ENCODE data around the gene ARFGAP1.
"Not testable (repeated sequence)": the region's sequence is repeated elsewhere in the genome, so short reads cannot be mapped to it uniquely, and the experiment has no call there.

The ARFGAP1 gene

DNA sequence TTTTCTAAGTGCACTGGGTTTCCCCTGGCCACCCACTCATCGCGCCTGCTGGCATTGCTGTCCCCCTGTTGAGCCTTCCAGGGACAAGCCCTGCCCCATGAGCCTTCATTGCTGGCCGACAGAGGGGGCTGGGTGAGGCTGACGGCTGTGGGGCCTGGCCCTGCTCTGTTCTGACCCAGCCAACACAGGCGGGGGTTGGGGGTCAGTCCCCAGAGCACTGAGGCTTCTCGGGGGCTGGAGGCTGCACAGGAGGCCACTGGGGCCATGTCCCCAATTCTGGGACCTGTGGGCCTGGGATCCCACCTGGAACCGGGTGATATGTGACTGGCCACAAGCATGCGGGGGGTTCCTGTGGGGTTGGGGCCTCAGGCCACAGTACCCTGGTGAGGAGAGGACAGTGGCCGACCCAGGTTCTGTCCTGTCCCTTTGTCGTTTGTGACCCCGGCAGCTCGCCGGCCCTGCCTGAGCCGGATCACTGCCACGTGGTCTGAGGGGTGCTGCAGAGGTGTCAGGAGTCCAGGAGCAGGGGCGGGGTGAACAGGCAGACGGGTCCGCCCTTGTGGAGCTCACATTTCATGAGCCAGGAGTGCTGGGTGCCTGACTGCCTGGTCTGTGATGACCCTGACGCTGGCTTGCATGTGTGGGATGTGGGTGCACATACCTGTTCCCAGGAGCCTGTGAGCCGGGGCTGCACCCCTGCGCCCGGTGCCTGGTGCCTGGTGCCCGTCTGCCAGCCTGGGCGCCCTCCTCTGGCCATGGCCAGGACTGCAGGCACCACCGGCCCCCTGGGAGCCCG is 18.3 kb downstream of the ARFGAP1 start:
- peak; percentile 58 for DNase-seq (ENCODE audit: low read depth)

DNA sequence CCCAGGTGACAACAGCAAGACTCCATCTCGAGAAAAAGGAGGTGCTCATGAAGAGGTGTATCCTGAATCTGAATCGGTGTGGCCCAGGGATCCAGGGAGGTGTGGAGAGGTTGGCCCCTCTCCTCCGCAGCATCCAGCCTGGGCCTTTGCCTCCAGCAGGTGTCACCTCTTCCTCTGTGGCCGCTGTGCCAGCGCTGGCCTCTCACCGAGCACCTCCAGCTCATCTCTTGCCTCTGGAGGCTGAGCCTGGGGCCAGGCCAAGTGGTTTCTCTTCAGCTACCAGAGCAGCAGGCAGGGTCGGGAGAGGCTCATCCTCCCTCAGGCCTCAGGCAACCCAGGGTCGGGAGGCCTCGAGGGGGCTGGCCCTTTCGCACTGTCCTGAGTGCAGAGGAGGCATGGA is 19.2 kb downstream of the ARFGAP1 start:
- DNase-seq (ENCODE audit: low read depth) = no peak

DNA sequence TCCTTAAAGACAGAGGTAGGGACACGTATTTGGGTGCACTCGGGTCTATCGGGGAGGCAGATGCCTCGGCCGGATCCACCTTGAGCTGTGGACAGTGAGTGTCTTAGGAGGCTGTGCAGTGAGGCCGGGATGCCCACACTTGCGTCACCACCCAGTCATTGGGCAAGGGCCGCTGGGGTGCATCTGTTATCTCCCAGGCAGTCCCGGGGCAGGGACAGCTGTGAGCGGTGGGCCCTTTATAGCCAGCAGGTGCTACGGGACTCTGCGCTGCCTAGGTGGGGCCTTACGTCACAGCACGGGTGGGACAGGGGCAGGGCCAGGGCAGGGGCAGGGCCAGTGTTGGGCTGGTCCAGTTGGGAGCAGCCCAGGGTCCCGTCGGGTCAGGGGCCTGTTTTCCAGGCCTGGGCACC is 19.7 kb downstream of the ARFGAP1 start:
- no peak for DNase-seq (ENCODE audit: low read depth)

DNA sequence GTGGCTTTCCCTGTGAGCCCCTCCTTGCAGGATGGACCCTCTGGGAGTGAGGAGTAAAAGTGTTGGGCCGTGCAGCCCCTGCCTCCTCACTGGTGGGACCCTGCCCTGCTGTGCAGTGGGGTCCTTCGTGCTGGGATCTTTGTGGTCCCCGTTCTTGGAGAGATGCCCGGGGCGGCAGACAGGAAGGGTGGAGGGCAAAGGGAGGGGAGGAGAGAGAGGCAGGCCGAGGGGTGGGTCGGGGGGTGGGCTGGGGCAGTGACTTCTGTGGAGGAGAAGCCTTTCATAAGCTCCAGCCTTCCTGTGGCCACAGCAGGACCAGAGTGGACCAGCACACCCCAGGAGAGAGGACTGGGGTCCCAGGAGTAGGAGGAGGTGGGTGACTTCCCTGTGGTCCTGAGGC is 20.3 kb downstream of the ARFGAP1 start, which contains the start of gene COL20A1:
TSS of gene COL20A1 (plus strand) at position 283 of the 400 bp plus-strand sequence. CDS start 1,922 bp downstream, outside the sequence.
- DNase-seq (ENCODE audit: low read depth) = no peak

DNA sequence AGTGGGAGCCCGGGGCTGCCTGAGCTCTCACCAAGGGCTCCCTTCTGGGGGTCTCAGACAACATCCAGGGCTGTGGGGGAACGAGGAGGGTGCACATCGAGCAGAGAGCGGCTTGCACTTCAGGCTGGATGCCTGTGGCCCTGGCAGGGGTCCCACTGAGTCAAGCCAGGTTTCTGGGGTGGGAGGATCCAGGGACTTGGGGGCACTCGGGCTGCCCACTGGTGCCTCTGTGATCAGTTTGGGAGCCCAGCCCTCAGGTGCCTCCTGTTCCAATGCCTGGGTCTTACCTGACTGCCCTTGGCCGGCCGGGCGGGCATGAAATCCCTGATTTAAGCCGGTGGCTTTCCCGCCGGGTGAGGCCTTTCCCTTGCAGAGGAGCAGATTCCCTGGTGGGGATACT is 20.8 kb downstream of the ARFGAP1 start:
- DNase-seq (ENCODE audit: low read depth) = no peak

DNA sequence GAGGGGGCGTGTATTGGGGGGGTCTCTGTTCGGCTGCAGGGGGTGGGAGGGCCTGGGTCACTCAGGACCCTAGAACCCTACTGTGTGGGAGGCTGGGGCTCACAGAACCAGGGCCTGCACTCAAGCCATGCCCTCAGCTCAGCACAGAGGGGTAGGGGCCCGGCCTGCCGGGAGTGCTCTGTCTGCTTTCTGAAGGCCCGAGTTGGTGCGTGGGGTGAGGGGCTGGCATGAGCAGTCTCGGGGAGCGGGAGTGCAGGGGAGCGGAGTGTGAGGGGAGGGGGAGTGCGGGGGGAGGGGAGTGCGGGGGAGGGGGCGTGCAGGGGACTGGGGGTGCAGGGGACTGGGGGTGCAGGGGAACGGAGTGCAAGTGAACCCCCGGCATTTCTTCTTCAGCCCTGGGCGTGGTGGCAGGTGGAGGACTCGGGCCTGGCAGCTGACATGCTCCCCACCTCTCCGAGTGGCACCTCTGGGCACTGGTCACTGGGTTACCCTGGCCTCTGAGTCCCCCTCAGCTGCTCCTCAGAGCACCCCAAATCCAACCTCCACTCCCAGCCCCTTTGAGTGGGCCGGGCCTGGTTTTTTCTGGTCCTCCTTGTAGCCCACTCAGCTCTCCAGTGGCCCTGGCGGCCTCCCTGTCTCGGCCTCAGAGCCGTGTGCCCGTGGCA is 21.4 kb downstream of the ARFGAP1 start:
- no peak for DNase-seq (ENCODE audit: low read depth)

DNA sequence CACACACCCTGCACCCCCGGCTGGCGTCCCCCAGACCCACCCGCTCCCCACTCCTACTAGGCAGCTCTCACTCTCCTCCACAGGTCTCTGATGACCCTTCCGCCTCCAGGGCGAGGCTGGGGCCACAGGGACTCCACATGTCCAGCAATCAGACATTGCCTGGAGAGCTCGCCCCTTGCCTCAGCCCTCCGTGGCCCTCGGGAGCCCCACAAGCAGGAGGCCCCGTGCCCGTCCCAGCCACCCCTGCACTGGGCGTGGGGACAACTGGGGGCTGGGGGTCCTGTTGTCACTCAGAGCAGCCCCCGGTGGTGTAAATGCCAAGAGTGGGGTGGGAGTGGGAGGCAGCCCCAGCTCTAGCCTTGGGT is 21.9 kb downstream of the ARFGAP1 start:
- no peak for DNase-seq (ENCODE audit: low read depth)

DNA sequence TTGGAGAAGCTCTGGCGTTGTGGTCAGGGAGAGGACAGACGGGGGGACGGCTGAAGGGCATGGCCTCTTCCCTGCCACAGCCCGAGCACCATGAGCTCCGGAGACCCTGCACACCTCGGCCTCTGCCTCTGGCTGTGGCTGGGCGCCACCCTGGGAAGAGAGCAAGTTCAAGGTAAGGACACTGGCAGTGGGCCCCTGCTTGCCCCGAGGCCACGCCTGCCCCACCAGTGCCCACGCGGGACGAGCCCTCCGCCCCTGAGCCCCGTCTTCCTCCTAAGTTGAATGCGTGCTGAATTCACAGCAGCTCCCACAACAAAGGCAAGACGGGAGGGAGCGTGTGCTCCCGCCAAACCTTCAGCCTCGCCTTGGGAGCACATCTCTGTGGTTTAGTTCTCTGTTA is 22.4 kb downstream of the ARFGAP1 start:
- no peak for DNase-seq (ENCODE audit: low read depth)

DNA sequence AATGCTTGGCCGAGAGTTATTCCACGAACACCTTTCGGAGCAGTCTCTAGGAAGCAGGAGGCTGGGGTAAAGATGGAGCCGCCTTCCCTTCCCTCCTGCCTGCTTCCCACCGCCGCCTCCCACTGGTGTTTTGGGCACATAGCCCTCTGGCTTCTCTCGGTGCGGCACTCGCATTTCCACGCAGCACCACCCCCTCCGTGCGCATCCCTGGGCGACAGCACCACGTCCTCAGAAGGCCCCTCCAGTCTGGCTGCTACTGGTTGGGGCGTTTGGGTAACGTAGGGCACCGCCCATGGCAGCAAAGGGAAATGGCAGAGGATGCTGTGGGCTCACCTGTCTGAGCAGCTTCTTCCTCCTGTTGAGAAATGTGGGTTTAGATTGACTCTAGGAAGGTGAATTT is 22.8 kb downstream of the ARFGAP1 start:
- no peak for DNase-seq (ENCODE audit: low read depth)

DNA sequence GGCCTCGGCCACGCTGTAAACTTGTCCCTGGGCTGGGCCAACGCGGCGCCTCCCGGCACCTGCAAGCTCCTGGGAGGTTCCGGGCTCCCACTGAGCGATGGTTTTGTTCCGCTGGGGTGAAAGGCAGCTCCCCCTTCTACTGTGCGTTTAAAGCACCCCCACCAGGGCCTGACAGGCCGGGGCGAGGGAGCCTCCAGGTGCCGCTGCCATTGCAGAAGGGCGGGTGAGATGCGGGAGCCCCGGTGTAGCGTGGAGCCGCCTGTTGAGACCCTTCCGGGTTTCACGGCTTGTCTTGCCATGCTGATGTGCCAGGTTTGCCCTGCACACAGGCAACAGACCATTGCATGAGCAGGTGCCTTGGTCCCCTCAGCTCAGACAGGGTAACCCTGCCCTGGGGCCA is 23.2 kb downstream of the ARFGAP1 start:
- no peak for DNase-seq (ENCODE audit: low read depth)

DNA sequence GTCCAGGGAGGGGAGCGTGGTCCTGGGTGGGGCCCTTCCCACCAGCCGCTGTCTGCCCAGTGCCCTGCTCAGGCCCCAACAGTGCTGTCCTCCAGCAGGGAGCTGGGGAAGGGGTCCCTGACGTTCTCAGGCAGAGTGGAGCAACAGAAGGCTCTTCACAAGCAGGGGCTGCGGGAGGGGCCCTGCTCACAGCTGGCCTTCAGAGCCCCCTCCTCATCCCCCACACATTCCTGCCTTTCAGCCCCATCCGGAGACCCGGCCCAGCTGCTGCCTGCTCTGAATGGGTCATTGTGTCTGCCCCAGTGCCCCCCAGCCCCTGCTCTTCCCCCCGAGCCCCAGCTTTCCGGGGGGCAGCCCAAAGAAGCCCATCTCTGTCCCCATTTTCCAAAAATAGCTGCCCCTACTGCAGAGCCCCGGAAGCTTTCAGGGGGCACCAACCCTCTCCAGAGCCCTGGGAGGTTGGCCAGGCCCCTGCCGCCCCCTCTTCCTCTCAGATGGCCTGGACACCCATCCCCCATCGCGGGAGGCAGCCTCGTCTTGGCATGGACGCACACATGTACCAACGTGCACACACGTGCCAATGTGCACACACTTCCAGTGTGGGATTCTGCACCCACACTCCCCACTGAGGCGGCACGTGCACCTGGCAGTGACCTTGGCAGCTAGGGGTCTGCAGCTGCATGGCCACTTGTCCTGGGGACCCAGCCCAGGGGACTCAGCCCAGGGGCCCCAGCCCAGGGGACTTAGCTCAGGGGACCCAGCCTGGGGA is 24.1 kb downstream of the ARFGAP1 start:
- DNase-seq (ENCODE audit: low read depth) = no peak

DNA sequence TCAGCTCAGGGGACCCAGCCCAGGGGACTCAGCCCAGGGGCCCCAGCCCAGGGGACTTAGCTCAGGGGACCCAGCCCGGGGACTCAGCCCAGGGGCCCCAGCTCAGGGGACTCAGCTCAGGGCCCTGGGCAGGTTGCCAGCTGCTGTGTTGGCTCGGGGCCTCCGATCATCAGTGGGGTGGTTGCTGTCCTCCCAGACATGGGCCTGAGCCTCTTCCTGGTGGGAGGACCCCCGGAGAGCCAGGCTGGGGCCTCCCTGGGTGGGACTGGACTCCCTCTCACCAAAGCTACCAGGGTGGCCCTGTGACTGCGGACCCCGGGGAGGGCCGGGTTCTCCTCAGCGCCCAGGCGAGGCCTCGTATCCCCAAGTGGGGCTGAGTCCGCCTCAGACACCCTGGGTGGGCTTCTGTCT is 24.8 kb downstream of the ARFGAP1 start:
- DNase-seq (ENCODE audit: low read depth) = no peak

DNA sequence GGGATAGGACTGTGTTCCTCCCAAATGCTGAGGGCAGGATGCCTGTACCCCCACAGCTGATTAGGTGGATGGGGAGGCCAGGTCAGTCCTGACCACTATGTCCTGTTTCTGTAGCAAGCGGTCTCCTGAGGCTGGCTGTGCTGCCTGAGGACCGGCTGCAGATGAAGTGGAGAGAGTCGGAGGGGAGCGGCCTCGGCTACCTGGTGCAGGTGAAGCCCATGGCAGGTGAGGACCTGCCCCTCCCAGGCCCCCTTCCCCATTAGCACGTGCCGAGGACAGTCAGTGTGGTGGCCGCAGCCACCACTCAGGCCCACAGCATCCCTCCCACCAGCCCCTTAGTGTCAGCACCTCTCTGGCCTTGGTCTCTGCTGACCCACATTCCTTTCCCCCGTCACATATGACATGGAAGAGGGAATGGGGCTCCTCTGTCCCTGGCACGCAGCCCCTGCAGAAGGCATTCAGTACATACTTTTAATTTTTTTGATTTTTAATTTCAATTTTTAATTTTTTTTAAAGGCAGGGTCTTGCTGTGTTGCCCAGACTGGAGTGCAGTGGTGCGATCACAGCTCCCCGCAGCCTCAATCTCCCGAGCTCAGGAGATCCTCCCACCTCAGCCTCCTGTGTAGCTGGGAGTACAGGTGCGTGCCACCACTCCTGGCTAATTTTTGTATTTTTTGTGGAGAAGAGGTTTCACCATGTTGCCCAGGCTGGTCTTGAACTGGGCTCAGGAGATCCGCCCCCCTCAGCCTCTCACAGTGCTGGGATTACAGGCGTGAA is 25.4 kb downstream of the ARFGAP1 start:
- no peak for DNase-seq (ENCODE audit: low read depth)

DNA sequence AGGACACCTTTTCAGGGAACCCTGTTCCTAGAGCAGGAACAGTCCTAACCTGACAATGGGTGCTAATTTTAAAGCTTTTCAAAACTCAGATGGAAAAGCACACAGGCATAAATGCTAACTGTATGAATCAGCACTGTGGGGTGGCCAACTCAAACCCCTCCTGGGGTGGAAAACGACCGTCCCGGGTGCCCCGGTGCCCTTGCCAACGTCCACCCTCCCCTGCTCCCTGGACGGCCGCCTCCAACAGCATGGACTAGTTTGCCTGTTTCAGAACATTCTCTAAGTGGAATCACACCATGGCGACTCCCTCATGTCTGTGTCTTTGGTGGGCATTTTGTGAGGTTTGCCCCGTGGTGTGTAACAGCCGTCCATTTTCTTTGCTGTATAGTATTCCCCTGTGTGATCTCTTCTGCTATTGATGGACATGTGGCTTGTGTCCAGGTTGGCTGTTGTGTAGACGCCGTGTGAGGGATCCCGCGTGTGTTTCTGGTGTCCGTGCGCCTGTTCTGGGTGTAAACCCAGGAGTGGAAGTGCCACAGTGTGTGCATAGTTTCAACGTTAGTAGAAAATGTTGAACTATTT is 26.2 kb downstream of the ARFGAP1 start:
- no peak for DNase-seq (ENCODE audit: low read depth)

DNA sequence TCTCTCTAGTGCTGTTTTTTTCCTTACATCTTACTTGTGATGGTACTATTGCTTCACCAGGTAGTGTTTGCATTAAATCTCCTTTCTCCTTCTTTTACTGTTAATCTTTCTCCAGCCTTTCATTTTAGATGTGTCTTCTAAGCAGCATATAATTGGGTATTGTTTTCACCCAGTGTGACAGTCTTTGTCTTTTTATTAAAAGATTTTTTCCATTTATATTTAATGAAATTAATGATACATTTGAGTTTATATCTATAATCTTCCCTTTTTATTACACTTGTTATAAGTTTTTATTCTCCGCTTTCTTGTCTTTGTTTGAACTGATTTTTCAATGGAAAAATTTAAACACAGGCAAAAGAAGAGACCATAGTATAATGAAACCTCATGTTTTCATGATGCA is 29.1 kb downstream of the ARFGAP1 start:
- no peak for DNase-seq (ENCODE audit: low read depth)

DNA sequence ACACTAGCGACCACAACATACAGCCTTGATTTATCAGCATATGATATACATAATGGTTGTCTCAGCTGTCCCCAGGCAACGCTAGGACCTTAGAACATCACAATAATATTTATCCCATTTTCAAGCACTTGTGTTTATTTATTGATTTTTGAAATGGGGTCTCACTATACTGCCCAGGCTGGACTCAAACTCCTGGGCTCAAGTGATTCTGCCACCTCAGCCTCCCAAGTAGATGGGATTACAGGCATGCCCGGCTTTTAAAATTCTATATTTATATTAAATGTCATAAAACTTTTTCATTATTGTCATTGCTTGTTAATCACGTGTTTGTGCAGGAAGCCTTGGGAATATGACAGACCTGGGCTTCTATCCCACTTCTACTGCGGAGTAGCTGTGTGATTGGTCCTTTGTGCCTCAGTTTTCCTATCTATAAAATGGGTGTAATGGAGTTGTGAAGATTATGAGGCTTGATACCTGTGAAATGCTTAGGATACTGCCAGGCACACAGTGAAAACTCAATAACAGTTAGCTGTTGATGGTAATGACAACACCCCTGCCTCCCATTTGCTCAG is 30.6 kb downstream of the ARFGAP1 start:
- DNase-seq (ENCODE audit: low read depth) = no peak

DNA sequence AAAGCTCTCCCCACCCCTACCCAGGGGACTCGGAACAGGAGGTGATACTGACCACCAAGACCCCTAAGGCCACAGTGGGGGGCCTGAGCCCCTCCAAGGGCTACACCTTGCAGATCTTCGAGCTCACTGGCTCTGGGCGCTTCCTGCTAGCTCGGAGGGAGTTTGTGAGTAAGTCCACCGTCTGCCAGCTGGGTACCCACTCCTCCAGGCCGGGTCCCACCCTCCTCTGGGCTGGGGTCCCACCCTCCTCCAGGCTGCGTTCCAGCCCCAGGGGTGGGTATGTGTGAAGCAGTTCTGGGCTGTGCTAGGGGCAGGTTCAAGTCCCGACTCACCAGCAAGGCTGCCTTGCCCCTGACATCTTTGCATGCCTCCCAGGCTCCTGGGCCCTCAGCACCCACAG is 32.8 kb downstream of the ARFGAP1 start:
- no peak for DNase-seq (ENCODE audit: low read depth)

DNA sequence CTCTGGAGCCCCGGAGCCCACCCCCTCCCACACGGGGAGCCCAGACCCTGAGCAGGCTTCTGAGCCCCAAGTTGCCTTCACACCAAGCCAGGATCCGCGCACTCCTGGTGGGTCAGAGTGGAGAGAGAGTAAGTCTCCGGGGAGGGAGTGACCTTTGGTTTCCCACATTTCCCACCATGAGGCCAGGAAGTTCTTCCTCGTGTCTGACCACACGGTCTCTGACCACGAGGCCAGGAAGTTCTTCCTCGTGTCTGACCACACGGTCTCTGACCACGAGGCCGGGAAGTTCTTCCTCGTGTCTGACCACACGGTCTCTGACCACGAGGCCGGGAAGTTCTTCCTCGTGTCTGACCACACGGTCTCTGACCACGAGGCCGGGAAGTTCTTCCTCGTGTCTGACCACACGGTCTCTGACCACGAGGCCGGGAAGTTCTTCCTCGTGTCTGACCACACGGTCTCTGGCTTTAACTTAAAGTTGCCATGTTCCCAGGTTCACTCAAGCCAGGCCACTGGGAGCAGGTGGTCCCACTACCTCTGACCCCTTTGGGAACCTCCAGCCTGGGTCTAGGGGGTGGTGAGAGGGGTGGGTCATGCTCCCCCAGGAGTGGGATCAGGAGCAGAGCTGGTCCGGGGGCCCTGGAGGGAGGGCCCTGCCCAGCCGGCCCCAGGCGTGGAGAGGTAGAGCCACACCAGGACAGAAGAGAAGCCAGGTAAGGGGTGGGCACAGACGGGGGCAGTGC is 33.5 kb downstream of the ARFGAP1 start:
- not testable (repeated sequence) for DNase-seq (ENCODE audit: low read depth)

DNA sequence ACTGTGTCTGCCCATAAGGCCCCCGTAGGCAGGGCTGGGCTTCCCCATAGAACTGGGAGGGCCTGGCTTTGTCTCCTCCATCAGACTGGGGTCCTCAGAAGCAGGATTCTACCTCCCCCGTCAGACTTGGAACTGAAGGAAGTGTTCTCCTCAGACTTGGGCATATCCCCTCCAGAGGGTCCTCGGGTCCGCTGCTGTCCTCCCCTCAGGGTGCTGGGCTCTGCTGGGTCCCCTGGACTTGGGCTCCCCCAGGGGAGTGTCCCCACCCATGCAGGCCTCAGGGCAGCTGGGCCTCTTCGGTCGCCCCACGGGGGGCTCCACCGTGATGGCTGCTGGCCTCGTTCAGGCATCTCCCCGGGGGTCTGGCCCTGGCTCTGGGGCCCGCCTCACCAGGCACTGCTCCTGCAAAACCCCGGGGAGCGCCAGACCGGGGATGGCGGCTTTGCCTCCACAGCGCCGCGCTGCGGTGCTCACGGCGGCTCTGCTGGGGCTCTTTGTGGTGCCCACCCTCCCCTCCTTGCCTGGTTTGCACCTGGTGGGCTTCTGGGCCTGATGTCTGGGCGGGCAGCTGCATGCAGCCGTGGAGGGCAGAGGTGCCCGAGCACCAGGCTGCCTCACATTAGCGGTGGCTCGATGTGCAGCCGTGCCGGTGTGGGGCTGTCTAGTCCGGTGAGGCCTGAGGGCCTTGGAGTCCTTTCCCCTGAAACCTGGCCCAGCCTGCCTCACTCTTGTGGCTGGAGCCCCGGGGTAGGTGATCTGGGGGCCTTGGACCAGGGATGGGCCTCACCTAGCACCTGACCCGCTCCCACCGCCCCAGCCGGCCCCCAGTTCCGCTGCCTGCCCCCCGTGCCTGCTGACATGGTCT is 34.3 kb downstream of the ARFGAP1 start:
- DNase-seq (ENCODE audit: low read depth) = no peak

Data from stimulated activated CD8-positive, alpha-beta memory T cell treated with anti-CD3 and anti-CD28 coated beads, Interleukin-4, amount 100 ng/mL, for 24 hours (primary cell).